Vagina (tissue), 2 donors: ENCODE data around the gene DAGLB. TPM values are rescaled to one million over a fixed set of nuclear protein-coding genes. Genes with fewer than 3 reads are reported as not detected.
"Not testable (repeated sequence)": the region's sequence is repeated elsewhere in the genome, so short reads cannot be mapped to it uniquely, and the experiment has no call there.

Experiments used
- DNase-seq, 2 donors: peaks; one replicate each; pipeline ENCODE4 v3.0.0-alpha.2; 2017; ENCODE audit errors: extremely low spot score in 2 of 2
- H3K27ac ChIP-seq: fragments of 200-600 bp; sonication (generic); one replicate; pipeline ENCODE4 v1.5.1; 2019
- H3K27me3 ChIP-seq: fragments of 200-600 bp; sonication (generic); one replicate; pipeline ENCODE4 v1.5.1; 2019
- H3K36me3 ChIP-seq, 2 donors: fragments of 200-600 bp; sonication (generic); one replicate each; pipeline ENCODE4 v1.5.1; 2017 to 2019
- H3K4me1 ChIP-seq: fragments of 200-600 bp; sonication (generic); one replicate; pipeline ENCODE4 v1.5.1; 2019
- H3K4me3 ChIP-seq, 2 donors: fragments of 200-600 bp; sonication (generic); 1 replicate in 1 of 2; 2 replicates in 1 of 2; pipeline ENCODE4 v1.5.1; 2016 to 2019
- H3K9me3 ChIP-seq: fragments of 200-600 bp; sonication (generic); one replicate; pipeline ENCODE4 v1.5.1; 2019
- POLR2A ChIP-seq, 2 donors: fragments of 450-650 bp; IDR thresholded peaks; one replicate each; pipeline ENCODE4 v1.6.1; 2017; ENCODE audit warnings: antibody characterized with exemption in 2 of 2, mild to moderate bottlenecking in 2 of 2, moderate library complexity in 2 of 2
- POLR2AphosphoS5 ChIP-seq, 2 donors: sonication (generic); formaldehyde crosslinking; IDR thresholded peaks; one replicate each; pipeline ENCODE4 v1.9.0; 2017; ENCODE audit warnings: antibody characterized with exemption in 2 of 2, mild to moderate bottlenecking in 2 of 2, low read depth in 1 of 2; ENCODE audit not compliant: insufficient read depth in 1 of 2
- intact Hi-C: fragments of 100-400 bp; cut with DNase I; formaldehyde crosslinking; loops from one replicate; pipeline ENCODE4 v1.15.1; 2023
- total RNA-seq: library from RNA; depleted of rRNA; stranded (reverse); fragments of >200 nt; gene quantifications from one replicate; pipeline ENCODE4 v1.2.3, GENCODE V29; 2016
- TF ChIP-seq, protein P1 (sequence below), 3 experiments: fragments of 450-650 bp in 2 of 3; fragments of 200-600 bp in 1 of 3; sonication (generic) in 1 of 3; IDR thresholded peaks; one replicate each; pipeline ENCODE4 v1.5.1; 2017 to 2019; ENCODE audit warnings: antibody characterized with exemption in 3 of 3, mild to moderate bottlenecking in 2 of 3, moderate library complexity in 2 of 3

The DAGLB gene
- total RNA-seq, 1 donor from 2014 or later = 22.1 TPM

- no peak for DNase-seq
- no peaks in the 10 kb centered on the region for H3K4me1 ChIP-seq
- no peak overlapping the region for H3K4me3 ChIP-seq
- H3K36me3 ChIP-seq = peaks cover 0 to 86% of the 10 kb centered on the region in 2 donors
- H3K27me3 ChIP-seq = no peaks in the 10 kb centered on the region
- H3K9me3 ChIP-seq = no peaks in the 10 kb centered on the region
- intact Hi-C loops = no loop called here
- H3K27ac ChIP-seq = no peak overlapping the region
- TF ChIP-seq POLR2AphosphoS5 (IDR thresholded peaks at IDR 0.05; ENCODE audit: insufficient read depth in 1 of 2, low read depth in 1 of 2) = no peak
- TF ChIP-seq POLR2A (IDR thresholded peaks at IDR 0.05) = no peak
- TF ChIP-seq, protein P1, sequence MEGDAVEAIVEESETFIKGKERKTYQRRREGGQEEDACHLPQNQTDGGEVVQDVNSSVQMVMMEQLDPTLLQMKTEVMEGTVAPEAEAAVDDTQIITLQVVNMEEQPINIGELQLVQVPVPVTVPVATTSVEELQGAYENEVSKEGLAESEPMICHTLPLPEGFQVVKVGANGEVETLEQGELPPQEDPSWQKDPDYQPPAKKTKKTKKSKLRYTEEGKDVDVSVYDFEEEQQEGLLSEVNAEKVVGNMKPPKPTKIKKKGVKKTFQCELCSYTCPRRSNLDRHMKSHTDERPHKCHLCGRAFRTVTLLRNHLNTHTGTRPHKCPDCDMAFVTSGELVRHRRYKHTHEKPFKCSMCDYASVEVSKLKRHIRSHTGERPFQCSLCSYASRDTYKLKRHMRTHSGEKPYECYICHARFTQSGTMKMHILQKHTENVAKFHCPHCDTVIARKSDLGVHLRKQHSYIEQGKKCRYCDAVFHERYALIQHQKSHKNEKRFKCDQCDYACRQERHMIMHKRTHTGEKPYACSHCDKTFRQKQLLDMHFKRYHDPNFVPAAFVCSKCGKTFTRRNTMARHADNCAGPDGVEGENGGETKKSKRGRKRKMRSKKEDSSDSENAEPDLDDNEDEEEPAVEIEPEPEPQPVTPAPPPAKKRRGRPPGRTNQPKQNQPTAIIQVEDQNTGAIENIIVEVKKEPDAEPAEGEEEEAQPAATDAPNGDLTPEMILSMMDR (IDR thresholded peaks at IDR 0.05) = no peak
Observed at GRCh38 chr7:6406121-6406520, 41.6 kb downstream of the DAGLB start.

DNA sequence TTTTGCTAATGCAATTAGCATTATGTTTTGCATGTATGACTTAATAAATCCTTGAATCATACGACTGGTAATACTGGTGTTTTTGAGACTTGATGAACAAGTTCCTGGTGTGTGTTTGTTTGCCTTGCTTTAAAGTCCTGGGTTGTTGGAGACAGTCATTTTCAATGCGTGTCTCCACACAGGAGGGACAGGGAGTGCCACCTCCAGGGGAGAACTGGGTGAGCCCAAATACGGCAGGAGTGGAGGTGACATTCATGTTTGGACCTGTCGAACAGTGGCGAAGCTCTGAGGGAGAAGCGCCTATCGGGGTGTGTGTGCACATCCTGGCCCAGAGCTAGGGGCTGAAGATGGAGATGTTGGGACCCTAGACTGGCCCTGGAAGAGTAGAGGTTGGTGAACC is 43.8 kb downstream of the DAGLB start:
- TF ChIP-seq, protein P1 (IDR thresholded peaks at IDR 0.05) = no peak
- TF ChIP-seq POLR2AphosphoS5 (IDR thresholded peaks at IDR 0.05; ENCODE audit: insufficient read depth in 1 of 2, low read depth in 1 of 2) (peak; percentile 37 to 80), POLR2A (IDR thresholded peaks at IDR 0.05) (no peak)
- intact Hi-C loops = no loop called here
- H3K27ac ChIP-seq = peak overlapping the region; percentile 10
- H3K4me1 ChIP-seq = peaks cover 21% of the 10 kb centered on the region
- no peaks in the 10 kb centered on the region for H3K9me3 ChIP-seq
- H3K36me3 ChIP-seq = peaks cover 0 to 79% of the 10 kb centered on the region in 2 donors
- DNase-seq = no peak
- no peak overlapping the region for H3K4me3 ChIP-seq
- no peaks in the 10 kb centered on the region for H3K27me3 ChIP-seq

DNA sequence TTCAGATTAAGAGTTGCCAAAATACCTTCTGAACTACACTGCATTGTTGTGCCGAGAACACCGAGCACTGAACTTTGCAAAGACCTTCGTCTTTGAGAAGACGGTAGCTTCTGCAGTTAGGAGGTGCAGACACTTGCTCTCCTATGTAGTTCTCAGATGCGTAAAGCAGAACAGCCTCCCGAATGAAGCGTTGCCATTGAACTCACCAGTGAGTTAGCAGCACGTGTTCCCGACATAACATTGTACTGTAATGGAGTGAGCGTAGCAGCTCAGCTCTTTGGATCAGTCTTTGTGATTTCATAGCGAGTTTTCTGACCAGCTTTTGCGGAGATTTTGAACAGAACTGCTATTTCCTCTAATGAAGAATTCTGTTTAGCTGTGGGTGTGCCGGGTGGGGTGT is 45.0 kb downstream of the DAGLB start:
- no peak for DNase-seq

GRCh38 chr7:6402041-6402440 is 45.7 kb downstream of the DAGLB start:
- no peaks in the 10 kb centered on the region for H3K9me3 ChIP-seq
- TF ChIP-seq POLR2A (IDR thresholded peaks at IDR 0.05) (no peak), POLR2AphosphoS5 (IDR thresholded peaks at IDR 0.05; ENCODE audit: insufficient read depth in 1 of 2, low read depth in 1 of 2) (no peak)
- TF ChIP-seq, protein P1 (IDR thresholded peaks at IDR 0.05) = no peak
- peaks cover 39% of the 10 kb centered on the region for H3K4me1 ChIP-seq
- DNase-seq = no peak
- no peak overlapping the region for H3K4me3 ChIP-seq
- no peak overlapping the region for H3K27ac ChIP-seq
- no peaks in the 10 kb centered on the region for H3K27me3 ChIP-seq
- peaks cover 0 to 63% of the 10 kb centered on the region in 2 donors for H3K36me3 ChIP-seq
- intact Hi-C loops = no loop called here

More for the DNA sequence above, 45.0 kb downstream of the DAGLB start:
- peaks cover 33% of the 10 kb centered on the region for H3K4me1 ChIP-seq
- peak overlapping the region; percentile 21 for H3K27ac ChIP-seq
- H3K27me3 ChIP-seq = no peaks in the 10 kb centered on the region
- no peaks in the 10 kb centered on the region for H3K9me3 ChIP-seq
- intact Hi-C loops = no loop called here
- TF ChIP-seq, protein P1 (IDR thresholded peaks at IDR 0.05) = no peak
- TF ChIP-seq POLR2A (IDR thresholded peaks at IDR 0.05) = no peak
- TF ChIP-seq POLR2AphosphoS5 (IDR thresholded peaks at IDR 0.05; ENCODE audit: insufficient read depth in 1 of 2, low read depth in 1 of 2) = no peak
- peaks cover 0 to 68% of the 10 kb centered on the region in 2 donors for H3K36me3 ChIP-seq
- no peak overlapping the region for H3K4me3 ChIP-seq

- TF ChIP-seq POLR2A (IDR thresholded peaks at IDR 0.05) (no peak), POLR2AphosphoS5 (IDR thresholded peaks at IDR 0.05; ENCODE audit: insufficient read depth in 1 of 2, low read depth in 1 of 2) (no peak)
- TF ChIP-seq, protein P1 (IDR thresholded peaks at IDR 0.05) = no peak
- Histone ChIP-seq H3K27me3 (no peaks in the 10 kb centered on the region), H3K36me3 (peaks cover 0 to 57% of the 10 kb centered on the region in 2 donors), H3K4me1 (peaks cover 42% of the 10 kb centered on the region), H3K9me3 (no peaks in the 10 kb centered on the region), H3K27ac (no peak overlapping the region), H3K4me3 (no peak overlapping the region)
- DNase-seq = no peak
- intact Hi-C loops = no loop called here
Observed at GRCh38 chr7:6401536-6401935, 46.2 kb downstream of the DAGLB start.

GRCh38 chr7:6400243-6401105 is 47.3 kb downstream of the DAGLB start:
- H3K27ac ChIP-seq, H3K4me3 ChIP-seq, intact Hi-C loops, H3K27me3 ChIP-seq, H3K9me3 ChIP-seq, DNase-seq: not testable (repeated sequence)
- H3K4me1 ChIP-seq = peaks cover 53% of the 10 kb centered on the region
- H3K36me3 ChIP-seq = peaks cover 0 to 49% of the 10 kb centered on the region in 2 donors
